HG03095 (cell line): Measurements from ENCODE around the gene STIL.
"Not testable (repeated sequence)": the region's sequence is repeated elsewhere in the genome, so short reads cannot be mapped to it uniquely, and the experiment has no call there.

Source experiments
- ATAC-seq: cut with Tn5 transposase; IDR thresholded peaks from one replicate; pipeline ENCODE4 v1.9.1; 2021; ENCODE audit warnings: moderate library complexity; ENCODE audit not compliant: unreplicated experiment

STIL gene

GRCh38 chr1:47313915-47314664 lies at the start of gene STIL:
Gene STIL, minus strand, starts transcription at chr1:47314147. Its CDS starts 3,828 bp downstream, at chr1:47310319.
- peak; percentile 96 for ATAC-seq

GRCh38 chr1:47362828-47363227 lies 48.9 kb upstream of the STIL start:
- no peak for ATAC-seq

GRCh38 chr1:47361380-47361779 lies 47.4 kb upstream of the STIL start:
- no peak for ATAC-seq

DNA sequence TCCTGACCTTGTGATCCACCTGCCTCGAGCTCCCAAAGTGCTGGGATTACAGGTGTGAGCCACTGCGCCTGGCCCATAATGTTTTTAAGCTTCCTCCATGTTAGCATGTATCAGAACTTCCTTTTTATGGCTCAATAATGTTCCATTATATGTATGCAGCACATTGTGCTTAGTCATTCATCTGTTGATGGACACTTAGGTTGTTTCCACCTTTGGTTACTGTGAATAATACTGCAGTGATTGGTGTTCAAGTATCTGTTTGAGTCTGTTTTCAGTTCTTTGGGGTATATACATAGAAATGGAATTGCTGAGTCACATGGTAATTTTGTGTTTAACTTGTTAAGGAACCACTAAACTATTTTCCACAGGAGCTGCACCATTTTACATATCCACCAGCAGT lies 37.4 kb upstream of the STIL start:
- peak; percentile 83 for ATAC-seq

DNA sequence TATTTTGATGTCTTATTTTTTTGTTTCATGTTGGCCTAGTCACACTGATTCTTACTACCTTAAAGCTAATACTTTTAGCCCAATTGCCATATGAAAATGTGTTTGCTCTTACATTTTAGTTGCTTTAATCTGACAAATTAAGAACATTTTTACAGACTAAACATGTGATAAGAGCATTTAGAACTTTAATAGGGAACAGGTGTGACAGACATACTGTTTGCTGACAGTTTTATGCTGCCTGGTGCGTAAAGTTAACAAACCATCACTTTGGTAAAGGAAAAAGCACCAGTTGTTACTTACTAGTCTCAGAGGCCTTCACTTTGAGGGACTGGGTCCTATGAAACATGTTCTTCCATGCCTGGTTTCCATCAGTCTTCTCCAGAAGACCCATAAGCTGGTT lies 34.3 kb upstream of the STIL start:
- ATAC-seq, result no peak

GRCh38 chr1:47347735-47348134 lies 33.8 kb upstream of the STIL start:
- no peak for ATAC-seq

DNA sequence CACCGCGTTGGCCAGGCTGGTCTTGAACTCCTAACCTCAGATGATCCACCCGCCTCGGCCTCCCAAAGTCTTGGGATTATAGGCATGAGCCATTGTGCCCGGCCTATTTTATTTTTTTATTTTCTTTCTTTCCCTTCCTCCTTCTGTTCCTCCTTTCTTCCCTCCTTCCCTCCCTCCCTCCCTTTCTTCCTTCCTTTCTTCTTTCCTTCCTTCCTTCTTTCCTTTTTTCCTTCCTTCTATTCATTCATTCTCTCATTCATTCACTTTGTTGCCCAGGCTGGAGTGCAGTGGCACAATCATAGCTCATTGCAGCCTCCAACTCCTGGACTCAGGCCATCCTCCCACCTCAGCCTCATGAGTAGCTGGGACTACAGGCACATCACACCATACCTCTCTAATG lies 33.0 kb upstream of the STIL start:
- ATAC-seq, result not testable (repeated sequence)

DNA sequence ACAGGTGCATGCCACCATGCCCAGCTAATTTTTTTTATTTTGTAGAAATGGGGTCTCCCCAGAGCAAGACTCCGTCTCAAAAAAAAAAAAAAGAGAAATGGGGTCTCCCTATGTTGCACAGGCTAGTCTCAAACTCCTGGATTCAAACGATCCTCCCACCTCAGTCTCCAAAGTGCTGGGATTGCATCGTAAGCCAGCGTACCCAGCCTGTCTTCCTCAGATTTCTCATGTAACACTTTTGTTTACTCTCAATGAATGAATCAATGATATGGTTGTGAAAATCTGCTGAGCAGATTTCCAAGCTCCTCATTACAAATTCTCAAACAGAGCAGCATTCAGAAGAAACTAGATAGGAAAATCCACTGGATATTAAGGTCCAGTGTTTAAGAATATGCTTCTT lies 26.3 kb upstream of the STIL start:
- no peak for ATAC-seq

- no peak for ATAC-seq
Observed at GRCh38 chr1:47338249-47339077, 24.5 kb upstream of the STIL start.

DNA sequence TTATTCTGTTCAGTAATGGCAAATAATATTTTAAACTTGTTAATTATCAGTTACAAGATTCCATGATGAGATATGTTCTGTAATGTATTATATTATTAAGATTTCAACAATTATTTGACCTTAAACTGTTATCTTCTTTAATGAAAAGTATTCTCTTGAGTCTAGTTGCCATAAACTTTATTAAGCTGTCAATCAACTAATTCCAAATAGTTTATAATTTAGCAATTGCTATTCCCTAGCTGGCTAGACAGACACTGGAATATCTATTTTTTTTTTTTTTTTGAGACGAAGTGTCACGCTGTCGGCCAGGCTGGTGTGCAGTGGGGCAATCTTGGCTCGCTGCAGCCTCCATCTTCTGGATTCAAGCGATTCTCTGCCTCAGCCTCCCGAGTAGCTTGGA lies 23.4 kb upstream of the STIL start:
- ATAC-seq, result no peak

DNA sequence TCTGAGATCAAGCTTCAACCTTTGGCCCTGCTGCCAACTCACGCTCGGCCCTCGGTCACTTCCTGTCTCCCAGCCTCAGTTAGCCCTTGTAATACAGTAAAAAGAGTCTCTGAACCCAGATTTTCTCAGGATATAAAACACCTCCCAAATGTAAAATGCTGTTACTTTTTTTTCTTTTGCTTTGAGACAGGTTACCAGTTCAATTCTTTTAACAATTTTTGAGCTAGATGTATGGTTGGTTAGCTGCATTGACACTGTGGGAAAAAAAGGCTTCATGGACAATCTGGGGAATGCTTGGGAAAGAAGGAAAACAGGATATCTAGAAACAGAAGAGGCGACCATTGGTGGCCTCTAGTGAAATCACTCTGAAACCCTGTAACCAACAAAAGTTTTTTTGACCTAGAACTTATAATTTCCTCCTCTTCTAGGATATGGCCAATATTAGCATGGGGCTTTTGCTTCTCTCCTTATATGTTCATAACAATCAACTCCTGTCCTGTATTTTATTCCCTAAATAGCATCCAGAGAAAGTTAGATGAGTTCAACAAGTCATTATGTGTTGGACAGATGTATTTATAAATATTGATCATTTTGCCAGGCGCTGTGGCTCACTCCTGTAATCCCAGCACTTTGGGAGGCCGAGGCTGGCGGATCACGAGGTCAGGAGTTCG lies 21.0 kb upstream of the STIL start:
- no peak for ATAC-seq

- peak; percentile 87 for ATAC-seq
Observed at GRCh38 chr1:47333922-47334764, 20.2 kb upstream of the STIL start.

- ATAC-seq, result peak; percentile 68
Observed at GRCh38 chr1:47333578-47333921, 19.6 kb upstream of the STIL start, which contains the start of gene CMPK1. Gene CMPK1, plus strand, starts transcription at chr1:47333790. Its CDS starts 156 bp downstream, at chr1:47333946.

DNA sequence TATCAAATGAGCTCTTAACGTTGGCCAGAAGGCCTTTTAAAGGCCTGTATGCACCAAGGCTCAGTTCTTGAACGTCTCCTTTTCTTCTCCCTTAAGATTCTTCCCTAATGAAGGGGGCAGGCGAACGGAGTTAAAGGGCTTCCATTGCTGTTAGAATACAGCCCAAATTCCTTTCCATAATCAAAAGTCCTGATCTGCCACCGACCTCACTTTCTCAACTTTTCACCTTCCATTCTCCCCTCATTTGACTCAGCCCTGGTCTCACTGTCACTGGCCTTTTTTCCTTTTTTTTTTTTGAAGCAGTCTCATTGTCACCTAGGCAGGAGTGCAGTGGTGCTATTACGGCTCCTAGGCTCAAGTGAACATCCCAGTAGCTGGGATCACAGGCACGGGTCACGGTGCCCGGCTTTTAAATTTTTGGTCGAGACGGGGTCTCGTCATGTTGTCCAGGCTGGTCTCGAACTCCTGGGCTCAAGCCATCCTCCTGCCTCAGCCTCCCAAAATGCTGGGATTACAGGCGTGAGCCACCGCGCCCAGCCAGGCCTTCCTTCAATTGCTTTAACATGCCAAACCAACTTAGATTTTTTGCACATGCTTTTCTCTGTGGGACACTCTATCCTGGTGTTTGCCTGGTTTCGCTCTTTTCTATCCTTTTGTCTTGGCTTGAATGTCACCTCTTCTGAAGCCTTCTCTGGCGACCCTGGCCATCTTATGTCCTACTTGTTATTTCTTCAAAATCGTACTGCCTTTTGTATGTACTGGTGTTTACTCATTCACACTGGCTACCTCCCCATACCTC lies 19.0 kb upstream of the STIL start:
- no peak for ATAC-seq

- ATAC-seq, result no peak
Observed at GRCh38 chr1:47331875-47332274, 17.9 kb upstream of the STIL start.

DNA sequence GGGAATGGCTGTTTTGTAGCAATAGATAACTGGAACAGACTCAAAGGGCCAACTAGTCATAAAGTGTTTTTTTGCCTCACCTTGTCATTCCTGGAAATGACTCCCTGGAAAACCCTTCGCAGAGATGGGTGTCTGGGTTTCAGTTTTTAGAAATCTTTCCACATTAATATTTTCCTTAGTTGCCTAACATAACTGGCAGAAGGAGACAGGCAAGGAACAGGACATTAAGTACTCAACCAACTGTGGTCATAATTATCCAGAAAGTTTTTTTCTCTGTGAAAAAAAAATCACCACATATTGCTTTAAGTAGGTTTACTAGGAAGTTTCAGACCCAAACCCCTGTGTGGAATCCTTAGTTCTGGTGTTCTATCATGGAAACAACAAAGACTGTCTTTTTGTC lies 16.3 kb upstream of the STIL start:
- ATAC-seq, result no peak

- no peak for ATAC-seq
Observed at GRCh38 chr1:47328992-47329391, 15.0 kb upstream of the STIL start.

- ATAC-seq, result no peak
Observed at GRCh38 chr1:47326271-47326670, 12.3 kb upstream of the STIL start.

DNA sequence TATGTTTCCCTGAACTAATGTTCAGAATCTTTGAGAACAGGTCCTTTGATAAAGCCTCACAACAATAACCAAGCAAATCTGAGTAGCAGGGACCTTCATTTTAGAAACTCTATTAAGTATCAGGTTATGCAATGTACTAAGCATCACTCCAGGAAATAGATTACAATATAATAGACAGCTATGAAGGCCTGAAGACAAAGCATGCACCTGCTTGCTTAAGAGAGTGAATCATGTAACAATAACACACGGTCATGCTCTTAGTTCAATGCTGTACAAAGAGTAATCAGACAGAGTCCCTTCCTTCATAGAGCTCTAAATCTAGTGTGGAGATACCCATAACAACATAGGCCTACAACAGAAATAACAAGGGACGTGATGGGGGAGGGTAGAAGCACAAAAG lies 11.6 kb upstream of the STIL start:
- no peak for ATAC-seq

DNA sequence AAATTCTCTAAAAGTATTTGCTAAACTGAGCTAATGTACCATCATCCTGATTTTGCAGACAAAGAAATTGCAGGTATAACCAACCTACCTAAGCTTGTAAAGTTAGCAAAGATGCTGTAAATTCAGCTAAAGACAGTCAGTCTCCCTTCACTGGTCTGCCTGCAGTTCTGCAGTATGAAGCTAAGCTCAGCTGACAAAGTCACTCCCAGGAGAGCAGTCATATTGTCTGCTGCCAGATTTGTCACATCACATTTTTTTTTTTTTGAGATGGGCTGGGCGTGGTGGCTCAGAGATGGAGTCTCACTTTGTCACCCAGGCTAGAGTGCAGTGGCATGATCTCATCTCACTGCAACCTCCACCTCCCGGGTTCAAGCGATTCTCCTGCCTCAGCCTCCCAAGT lies 10.7 kb upstream of the STIL start:
- no peak for ATAC-seq
